Fibroblast of upper back skin (primary cell): ENCODE results near the gene SLC35G6.
"Not testable (repeated sequence)": the region's sequence is repeated elsewhere in the genome, so short reads cannot be mapped to it uniquely, and the experiment has no call there.

Source experiments
- DNase-seq: peaks from one replicate; pipeline ENCODE4 v3.0.0-alpha.2; 2013

SLC35G6 gene

GRCh38 chr17:7481275-7481674 lies at the start of gene SLC35G6:
TSS of gene SLC35G6 (plus strand) at chr17:7481446. CDS start at chr17:7481517, 71 bp downstream.
- DNase-seq, result not testable (repeated sequence)

GRCh38 chr17:7432296-7432695 lies 49.0 kb upstream of the SLC35G6 start:
- no peak for DNase-seq

GRCh38 chr17:7435676-7436555 lies 45.3 kb upstream of the SLC35G6 start:
- no peak for DNase-seq

- DNase-seq, result peak; percentile 62
Measured at GRCh38 chr17:7436556-7437368, 44.5 kb upstream of the SLC35G6 start.

GRCh38 chr17:7437369-7437863 lies 43.8 kb upstream of the SLC35G6 start:
- DNase-seq, result no peak

GRCh38 chr17:7437950-7438614 lies 43.2 kb upstream of the SLC35G6 start:
- DNase-seq, result no peak

GRCh38 chr17:7438656-7439460 lies 42.4 kb upstream of the SLC35G6 start:
- no peak for DNase-seq

- DNase-seq, result no peak
Measured at GRCh38 chr17:7439462-7440112, 41.7 kb upstream of the SLC35G6 start, which contains the start of gene FGF11. TSS of gene FGF11 (plus strand) at chr17:7439512. CDS start at chr17:7439621, 109 bp downstream.

- peak; percentile 47 for DNase-seq
Measured at GRCh38 chr17:7440113-7440833, 41.0 kb upstream of the SLC35G6 start.

GRCh38 chr17:7440834-7441195 lies 40.4 kb upstream of the SLC35G6 start:
- DNase-seq, result peak; percentile 74

- peak; percentile 48 for DNase-seq
Measured at GRCh38 chr17:7441266-7441665, 40.0 kb upstream of the SLC35G6 start.

GRCh38 chr17:7442142-7442541 lies 39.1 kb upstream of the SLC35G6 start:
- DNase-seq, result no peak

GRCh38 chr17:7443499-7444485 lies 37.5 kb upstream of the SLC35G6 start:
- peak; percentile 67 for DNase-seq

GRCh38 chr17:7444682-7445618 lies 36.3 kb upstream of the SLC35G6 start, which contains the start of gene CHRNB1:
TSS of gene CHRNB1 (plus strand) at chr17:7445061. CDS start at chr17:7445128, 67 bp downstream.
- DNase-seq, result no peak

GRCh38 chr17:7445619-7445968 lies 35.7 kb upstream of the SLC35G6 start:
- DNase-seq, result no peak

- no peak for DNase-seq
Measured at GRCh38 chr17:7448461-7448860, 32.8 kb upstream of the SLC35G6 start.

GRCh38 chr17:7459961-7460545 lies 21.2 kb upstream of the SLC35G6 start:
- no peak for DNase-seq
